Measurements from ENCODE around the gene AIP. TPM values are rescaled to one million over a fixed set of nuclear protein-coding genes. Genes with fewer than 3 reads are reported as not detected.

AIP gene
- total RNA-seq, 1 experiment from 2014 or later = 35.6 TPM

DNA sequence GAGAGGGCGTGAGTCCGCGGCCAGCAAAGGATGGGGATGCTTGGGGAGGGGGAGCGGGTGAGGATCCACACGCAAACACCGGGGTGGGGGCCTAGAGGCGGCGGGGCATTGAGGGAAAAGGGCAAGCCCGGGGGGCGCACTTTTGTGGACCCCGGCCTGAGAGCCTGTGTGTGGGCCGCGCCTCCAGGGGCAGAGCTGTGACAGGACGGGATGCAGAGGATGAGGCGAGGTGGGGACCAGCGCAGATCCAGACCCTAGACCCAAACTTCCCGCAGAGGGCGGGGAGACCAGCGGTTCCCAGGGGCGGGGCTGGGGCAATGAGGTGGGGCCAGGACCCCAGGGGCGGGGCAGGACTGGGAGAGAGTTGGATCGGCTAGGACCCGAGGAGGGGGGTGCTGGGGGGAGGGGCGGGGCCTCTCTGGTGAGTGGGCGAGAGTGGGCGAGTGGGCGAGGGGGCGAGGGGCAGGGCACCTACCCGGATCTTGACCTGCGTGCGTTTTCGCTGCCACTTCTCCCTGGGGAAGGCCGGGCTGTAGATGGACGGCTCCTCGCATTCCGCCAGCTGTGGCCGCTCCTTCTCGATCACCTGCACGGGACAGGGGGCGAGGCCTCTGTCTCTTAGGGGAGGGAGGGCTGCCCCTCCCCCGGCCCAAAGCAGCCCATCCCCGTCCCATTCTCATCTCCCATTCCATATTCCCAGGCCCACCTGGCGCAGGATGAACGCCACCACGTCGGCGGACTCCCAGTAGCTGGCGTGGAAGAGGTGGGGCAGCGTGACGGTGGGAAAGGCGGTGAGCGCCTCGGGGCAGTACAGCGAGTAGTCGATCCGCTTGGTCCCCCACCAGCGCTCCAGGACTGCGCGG is 11.8 kb downstream of the AIP start:
- Histone ChIP-seq H4K91ac (ENCODE audit: insufficient read length, low read depth, low read length) (no peak overlapping the region), H2BK5ac (ENCODE audit: insufficient read length, low read length) (no peak overlapping the region), H2BK20ac (ENCODE audit: low read depth, low read length, poor library complexity, severe bottlenecking) (no peak overlapping the region), H4K8ac (replicated peaks; ENCODE audit: insufficient read length, low read depth, low read length) (no peak overlapping the region), H3K23me2 (ENCODE audit: insufficient read length, low read depth, low read length, poor library complexity, severe bottlenecking) (no peaks in the 10 kb centered on the region), H3K27me3 (ENCODE audit: insufficient read depth, low read length) (no peaks in the 10 kb centered on the region), H4K20me1 (ENCODE audit: control insufficient read depth, insufficient read depth, insufficient read length) (no peaks in the 10 kb centered on the region), H3K9me3 (ENCODE audit: control insufficient read depth, low read depth, low read length) (no peaks in the 10 kb centered on the region), H2BK120ac (ENCODE audit: low read depth, low read length, poor library complexity, severe bottlenecking) (no peak overlapping the region), H3K4ac (ENCODE audit: low read depth, low read length) (no peak overlapping the region), H3K79me2 (ENCODE audit: insufficient read depth, low read length) (no peaks in the 10 kb centered on the region), H2BK15ac (ENCODE audit: low read depth, low read length) (no peak overlapping the region), H3K56ac (ENCODE audit: insufficient read length, low read depth, low read length) (no peak overlapping the region), H2BK12ac (ENCODE audit: insufficient read length, low read depth, low read length) (no peak overlapping the region), H3K79me1 (ENCODE audit: insufficient read depth, low read depth, low read length, poor library complexity, severe bottlenecking) (no peaks in the 10 kb centered on the region), H3K14ac (ENCODE audit: insufficient read depth, low read length) (no peak overlapping the region), H2AK5ac (ENCODE audit: insufficient read length, low read length) (no peak overlapping the region), H3K23ac (ENCODE audit: insufficient read length, low read depth, low read length) (no peak overlapping the region), H3K4me2 (ENCODE audit: insufficient read depth, insufficient read length, low read length) (no peak overlapping the region), H3K18ac (ENCODE audit: insufficient read length, low read depth, low read length) (no peak overlapping the region), H3T11ph (ENCODE audit: low read length) (no peak overlapping the region), H2AFZ (ENCODE audit: low read length) (no peak overlapping the region), H3K9ac (ENCODE audit: extremely low read depth, insufficient read length, low read length) (no peak overlapping the region), H4K5ac (ENCODE audit: insufficient read length, low read depth, low read length) (no peak overlapping the region), H3K27ac (ENCODE audit: insufficient read length, low read depth, low read length) (no peak overlapping the region), H3K4me1 (ENCODE audit: insufficient read depth, low read length) (no peaks in the 10 kb centered on the region)
- H3K36me3 Mint-ChIP-seq (ENCODE audit: insufficient read depth in 1 of 3, low read depth in 3 of 3) = peaks cover 2 to 32% (median 10%) of the 10 kb centered on the region in 3 experiments; a peak in 6 of 7 replicates
- no peak overlapping the region; a peak in 1 of 7 replicates for H3K27ac Mint-ChIP-seq
- TF ChIP-seq, protein P1, sequence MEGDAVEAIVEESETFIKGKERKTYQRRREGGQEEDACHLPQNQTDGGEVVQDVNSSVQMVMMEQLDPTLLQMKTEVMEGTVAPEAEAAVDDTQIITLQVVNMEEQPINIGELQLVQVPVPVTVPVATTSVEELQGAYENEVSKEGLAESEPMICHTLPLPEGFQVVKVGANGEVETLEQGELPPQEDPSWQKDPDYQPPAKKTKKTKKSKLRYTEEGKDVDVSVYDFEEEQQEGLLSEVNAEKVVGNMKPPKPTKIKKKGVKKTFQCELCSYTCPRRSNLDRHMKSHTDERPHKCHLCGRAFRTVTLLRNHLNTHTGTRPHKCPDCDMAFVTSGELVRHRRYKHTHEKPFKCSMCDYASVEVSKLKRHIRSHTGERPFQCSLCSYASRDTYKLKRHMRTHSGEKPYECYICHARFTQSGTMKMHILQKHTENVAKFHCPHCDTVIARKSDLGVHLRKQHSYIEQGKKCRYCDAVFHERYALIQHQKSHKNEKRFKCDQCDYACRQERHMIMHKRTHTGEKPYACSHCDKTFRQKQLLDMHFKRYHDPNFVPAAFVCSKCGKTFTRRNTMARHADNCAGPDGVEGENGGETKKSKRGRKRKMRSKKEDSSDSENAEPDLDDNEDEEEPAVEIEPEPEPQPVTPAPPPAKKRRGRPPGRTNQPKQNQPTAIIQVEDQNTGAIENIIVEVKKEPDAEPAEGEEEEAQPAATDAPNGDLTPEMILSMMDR (conservative IDR thresholded peaks at IDR 0.05) = no peak
- DNase-seq = no peak
- WGBS (ENCODE audit: extremely low coverage, insufficient read length, low lambda C conversion rate) = no CpG with 5 or more reads among the region's 59 CpGs
- H3K27me3 Mint-ChIP-seq (ENCODE audit: low read depth) = no peaks in the 10 kb centered on the region
- no peaks in the 10 kb centered on the region for H3K9me3 Mint-ChIP-seq
- no peaks in the 10 kb centered on the region for H3K4me1 Mint-ChIP-seq
- H3K4me3 Mint-ChIP-seq = no peak overlapping the region

All from H9 (cell line).